ENCODE measurements around the gene ADAMTS20.
"Not testable (repeated sequence)": the region's sequence is repeated elsewhere in the genome, so short reads cannot be mapped to it uniquely, and the experiment has no call there.

The ADAMTS20 gene

GRCh38 chr12:43370263-43370662 is 181.7 kb downstream of the ADAMTS20 start:
- in situ Hi-C loops (cut with MboI; ENCODE audit: low sequenced_read_pairs), result no loop called here

GRCh38 chr12:43362910-43363694 is 188.9 kb downstream of the ADAMTS20 start:
- in situ Hi-C loops (cut with MboI; ENCODE audit: low sequenced_read_pairs), result no loop called here

- in situ Hi-C loops (cut with MboI; ENCODE audit: low sequenced_read_pairs), result no loop called here
Observed at GRCh38 chr12:43361031-43361710, 190.8 kb downstream of the ADAMTS20 start.

GRCh38 chr12:43360001-43360400 is 192.0 kb downstream of the ADAMTS20 start:
- in situ Hi-C loops (cut with MboI; ENCODE audit: low sequenced_read_pairs), result not testable (repeated sequence)

GRCh38 chr12:43357141-43357540 is 194.9 kb downstream of the ADAMTS20 start:
- in situ Hi-C loops (cut with MboI; ENCODE audit: low sequenced_read_pairs), result no loop called here

- in situ Hi-C loops (cut with MboI; ENCODE audit: low sequenced_read_pairs), result no loop called here
Observed at GRCh38 chr12:43352001-43352400, 200.0 kb downstream of the ADAMTS20 start.

- in situ Hi-C loops (cut with MboI; ENCODE audit: low sequenced_read_pairs), result no loop called here
Observed at GRCh38 chr12:43349863-43350262, 202.1 kb downstream of the ADAMTS20 start.

GRCh38 chr12:43348221-43348620 is 203.8 kb downstream of the ADAMTS20 start:
- in situ Hi-C loops (cut with MboI; ENCODE audit: low sequenced_read_pairs), result no loop called here

GRCh38 chr12:43347026-43347425 is 205.0 kb downstream of the ADAMTS20 start:
- in situ Hi-C loops (cut with MboI; ENCODE audit: low sequenced_read_pairs), result no loop called here

GRCh38 chr12:43345023-43345422 is 207.0 kb downstream of the ADAMTS20 start:
- in situ Hi-C loops (cut with MboI; ENCODE audit: low sequenced_read_pairs), result no loop called here

GRCh38 chr12:43341785-43342313 is 210.2 kb downstream of the ADAMTS20 start:
- in situ Hi-C loops (cut with MboI; ENCODE audit: low sequenced_read_pairs), result not testable (repeated sequence)

- in situ Hi-C loops (cut with MboI; ENCODE audit: low sequenced_read_pairs), result no loop called here
Observed at GRCh38 chr12:43338848-43339526, 213.0 kb downstream of the ADAMTS20 start.

GRCh38 chr12:43337571-43338444 is 214.2 kb downstream of the ADAMTS20 start:
- in situ Hi-C loops (cut with MboI; ENCODE audit: low sequenced_read_pairs), result no loop called here

- in situ Hi-C loops (cut with MboI; ENCODE audit: low sequenced_read_pairs), result no loop called here
Observed at GRCh38 chr12:43336962-43337555, 214.9 kb downstream of the ADAMTS20 start.

- in situ Hi-C loops (cut with MboI; ENCODE audit: low sequenced_read_pairs), result no loop called here
Observed at GRCh38 chr12:43333644-43334043, 218.4 kb downstream of the ADAMTS20 start.

- in situ Hi-C loops (cut with MboI; ENCODE audit: low sequenced_read_pairs), result no loop called here
Observed at GRCh38 chr12:43332977-43333640, 218.9 kb downstream of the ADAMTS20 start.

- in situ Hi-C loops (cut with MboI; ENCODE audit: low sequenced_read_pairs), result no loop called here
Observed at GRCh38 chr12:43331935-43332334, 220.1 kb downstream of the ADAMTS20 start.

GRCh38 chr12:43329375-43329774 is 222.6 kb downstream of the ADAMTS20 start:
- in situ Hi-C loops (cut with MboI; ENCODE audit: low sequenced_read_pairs), result no loop called here

- in situ Hi-C loops (cut with MboI; ENCODE audit: low sequenced_read_pairs), result no loop called here
Observed at GRCh38 chr12:43325786-43326185, 226.2 kb downstream of the ADAMTS20 start.

- in situ Hi-C loops (cut with MboI; ENCODE audit: low sequenced_read_pairs), result no loop called here
Observed at GRCh38 chr12:43320281-43320680, 231.7 kb downstream of the ADAMTS20 start.

Data from HL-60/S4 treated with phorbol 12-myristate 13-acetate at 8.2 ng/mL for 4 days and 3 days (cell line).